Esophagus (tissue), 2 donors: ENCODE results near the gene MTA3. TPM values are rescaled to one million over a fixed set of nuclear protein-coding genes. Genes with fewer than 3 reads are reported as not detected.

ENCODE experiments used
- H3K27ac ChIP-seq, 2 donors: one replicate each; pipeline ENCODE4 v1.5.1; 2013; ENCODE audit warnings: low read depth in 2 of 2, mild to moderate bottlenecking in 2 of 2, inconsistent platforms in 1 of 2, low read length in 1 of 2, moderate library complexity in 1 of 2
- H3K27me3 ChIP-seq, 2 donors: one replicate each; pipeline ENCODE4 v1.6.1; 2013; ENCODE audit warnings: low read length in 2 of 2, control low read depth in 1 of 2, mild to moderate bottlenecking in 1 of 2; ENCODE audit not compliant: insufficient read depth in 2 of 2, control insufficient read depth in 1 of 2
- H3K36me3 ChIP-seq, 2 donors: one replicate each; pipeline ENCODE4 v1.6.1; 2013; ENCODE audit warnings: low read length in 1 of 2; ENCODE audit not compliant: control insufficient read depth in 2 of 2, insufficient read depth in 2 of 2
- H3K4me1 ChIP-seq, 2 donors: one replicate each; pipeline ENCODE4 v1.6.1; 2013; ENCODE audit warnings: low read length in 1 of 2; ENCODE audit not compliant: control insufficient read depth in 2 of 2, insufficient read depth in 2 of 2
- H3K4me3 ChIP-seq, 2 donors: one replicate each; pipeline ENCODE4 v1.5.1; 2013; ENCODE audit warnings: low read length in 2 of 2, mild to moderate bottlenecking in 2 of 2, low read depth in 1 of 2, moderate library complexity in 1 of 2
- H3K9me3 ChIP-seq, 2 donors: one replicate each; pipeline ENCODE4 v1.6.1; 2013; ENCODE audit warnings: mild to moderate bottlenecking in 2 of 2, low read depth in 1 of 2, low read length in 1 of 2, moderate library complexity in 1 of 2; ENCODE audit not compliant: control insufficient read depth in 2 of 2, insufficient read depth in 1 of 2
- WGBS, 2 donors: extraction: QIAGEN DNeasy Blood & Tissue Kit; methylation state at CpG; one replicate each; pipeline ENCODE4 v1.1.7; 2013; 5-methylcytosine and 5-hydroxymethylcytosine counted together
- polyA plus RNA-seq, 2 donors: library from polyadenylated mRNA; stranded (reverse); fragments of 200-250 nt; gene quantifications; one replicate each; pipeline ENCODE4 v1.2.3, GENCODE V29; 2013
- donor health status: healthy with polysubstance abuse.
- donor health status: Bipolar disorder and iron deficiency.

Gene MTA3
- polyA plus RNA-seq, 2 donors = 31.7 to 55.3 TPM

- no peak overlapping the region for H3K4me3 ChIP-seq
- H3K4me1 ChIP-seq = peaks cover 0 to 2% of the 10 kb centered on the region in 2 donors
- H3K27me3 ChIP-seq = no peaks in the 10 kb centered on the region
- H3K27ac ChIP-seq = no peak overlapping the region
- H3K36me3 ChIP-seq = peaks cover 0 to 19% of the 10 kb centered on the region in 2 donors
- 58 to 64% methylated on average over 2 of the region's 2 CpGs for WGBS, 2 donors
- H3K9me3 ChIP-seq = no peaks in the 10 kb centered on the region
Observed at GRCh38 chr2:42752314-42752713, 183.9 kb downstream of the MTA3 start.

- Histone ChIP-seq H3K4me1 (peaks cover 0 to 2% of the 10 kb centered on the region in 2 donors), H3K36me3 (peaks cover 0 to 19% of the 10 kb centered on the region in 2 donors), H3K27ac (no peak overlapping the region), H3K27me3 (no peaks in the 10 kb centered on the region), H3K9me3 (no peaks in the 10 kb centered on the region), H3K4me3 (no peak overlapping the region)
- 85 to 90% methylated on average over 24 of the region's 24 CpGs for WGBS, 2 donors
Observed at GRCh38 chr2:42752816-42753813, 184.7 kb downstream of the MTA3 start.

GRCh38 chr2:42754021-42754775 lies 185.8 kb downstream of the MTA3 start:
- no peak overlapping the region for H3K27ac ChIP-seq
- no peaks in the 10 kb centered on the region for H3K27me3 ChIP-seq
- H3K4me3 ChIP-seq = no peak overlapping the region
- peaks cover 0 to 2% of the 10 kb centered on the region in 2 donors for H3K4me1 ChIP-seq
- no peaks in the 10 kb centered on the region for H3K9me3 ChIP-seq
- peaks cover 0 to 19% of the 10 kb centered on the region in 2 donors for H3K36me3 ChIP-seq
- 59 to 71% methylated on average over 11 of the region's 11 CpGs for WGBS, 2 donors

GRCh38 chr2:42754776-42755140 lies 186.3 kb downstream of the MTA3 start:
- H3K4me1 ChIP-seq = peaks cover 0 to 2% of the 10 kb centered on the region in 2 donors
- no peaks in the 10 kb centered on the region for H3K9me3 ChIP-seq
- peaks cover 0 to 20% of the 10 kb centered on the region in 2 donors for H3K36me3 ChIP-seq
- H3K27ac ChIP-seq = no peak overlapping the region
- WGBS, 2 donors = 78 to 79% methylated on average over 8 of the region's 8 CpGs
- H3K27me3 ChIP-seq = no peaks in the 10 kb centered on the region
- H3K4me3 ChIP-seq = no peak overlapping the region

DNA sequence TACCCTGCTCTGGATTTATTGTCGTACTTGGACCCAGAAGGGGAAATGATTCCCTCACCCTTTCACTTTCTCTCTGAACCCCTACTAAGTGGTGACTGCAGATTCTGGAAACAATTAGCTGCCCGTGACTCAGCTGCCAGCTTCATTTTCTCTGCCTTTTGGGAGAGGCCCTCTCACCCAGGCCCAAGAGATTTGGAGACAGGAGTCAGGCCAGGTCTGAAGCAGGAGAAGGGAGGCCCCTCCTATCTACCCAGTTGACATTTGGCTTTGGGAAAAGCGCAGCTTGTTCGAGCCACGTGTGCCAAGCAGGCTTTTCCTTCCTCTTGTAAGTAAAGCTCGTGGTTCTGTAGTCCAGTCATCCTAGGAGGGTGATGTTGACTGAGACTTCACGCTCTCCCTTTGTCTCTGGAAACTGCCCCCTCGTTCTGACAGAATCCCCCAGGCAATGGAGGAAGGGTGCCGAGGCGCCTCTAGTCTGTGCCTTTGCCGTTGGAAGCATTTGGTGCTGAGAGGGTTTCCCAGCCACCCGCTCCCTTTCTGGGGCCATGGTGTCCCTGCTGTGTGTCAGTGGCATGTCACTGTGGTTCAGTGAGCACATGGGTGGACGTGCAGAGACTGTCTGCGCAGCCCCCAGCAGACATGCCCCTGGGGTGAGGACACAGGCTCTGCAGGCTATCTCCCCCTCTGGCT lies 186.9 kb downstream of the MTA3 start:
- Histone ChIP-seq H3K4me1 (peaks cover 0 to 2% of the 10 kb centered on the region in 2 donors), H3K36me3 (peaks cover 0 to 24% of the 10 kb centered on the region in 2 donors), H3K27me3 (no peaks in the 10 kb centered on the region), H3K27ac (no peak overlapping the region), H3K9me3 (no peaks in the 10 kb centered on the region), H3K4me3 (no peak overlapping the region)
- WGBS, 2 donors = 69 to 76% methylated on average over 14 of the region's 14 CpGs

DNA sequence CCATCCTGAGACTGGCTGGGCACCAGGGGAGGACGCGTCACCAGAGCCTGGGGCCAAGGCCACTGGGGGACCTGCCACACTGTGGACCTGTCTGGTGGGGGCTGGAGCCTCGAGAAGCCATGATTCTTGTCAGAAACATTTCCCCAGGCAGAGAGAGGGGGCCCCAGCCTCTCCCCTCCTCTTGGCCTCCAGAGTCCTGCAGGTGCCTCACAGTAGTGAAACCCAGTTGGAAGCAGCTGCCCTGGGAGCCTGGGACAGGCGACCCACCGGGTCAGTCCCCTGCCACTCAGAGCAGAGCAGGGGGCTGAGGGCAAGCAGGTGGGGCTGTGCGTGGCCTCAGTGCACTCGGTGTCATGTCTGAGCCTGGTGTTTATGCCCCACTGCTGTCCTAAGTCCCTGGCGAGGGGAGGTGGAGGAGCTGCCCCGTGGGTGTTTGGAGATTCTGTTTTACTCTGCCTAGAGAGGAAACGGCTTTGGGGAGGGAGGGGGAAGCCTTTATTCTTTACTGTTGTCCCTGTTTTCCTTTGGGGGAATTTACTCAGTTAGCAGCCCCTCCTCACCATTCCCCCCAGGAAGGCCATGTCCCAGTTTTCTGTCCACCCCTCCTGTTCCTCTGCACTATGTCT lies 187.8 kb downstream of the MTA3 start:
- H3K4me1 ChIP-seq = peaks cover 0 to 2% of the 10 kb centered on the region in 2 donors
- H3K36me3 ChIP-seq = peaks cover 0 to 24% of the 10 kb centered on the region in 2 donors
- H3K27ac ChIP-seq = no peak overlapping the region
- H3K4me3 ChIP-seq = no peak overlapping the region
- H3K27me3 ChIP-seq = no peaks in the 10 kb centered on the region
- 81% methylated on average over 10 of the region's 10 CpGs for WGBS, 2 donors
- H3K9me3 ChIP-seq = no peaks in the 10 kb centered on the region

DNA sequence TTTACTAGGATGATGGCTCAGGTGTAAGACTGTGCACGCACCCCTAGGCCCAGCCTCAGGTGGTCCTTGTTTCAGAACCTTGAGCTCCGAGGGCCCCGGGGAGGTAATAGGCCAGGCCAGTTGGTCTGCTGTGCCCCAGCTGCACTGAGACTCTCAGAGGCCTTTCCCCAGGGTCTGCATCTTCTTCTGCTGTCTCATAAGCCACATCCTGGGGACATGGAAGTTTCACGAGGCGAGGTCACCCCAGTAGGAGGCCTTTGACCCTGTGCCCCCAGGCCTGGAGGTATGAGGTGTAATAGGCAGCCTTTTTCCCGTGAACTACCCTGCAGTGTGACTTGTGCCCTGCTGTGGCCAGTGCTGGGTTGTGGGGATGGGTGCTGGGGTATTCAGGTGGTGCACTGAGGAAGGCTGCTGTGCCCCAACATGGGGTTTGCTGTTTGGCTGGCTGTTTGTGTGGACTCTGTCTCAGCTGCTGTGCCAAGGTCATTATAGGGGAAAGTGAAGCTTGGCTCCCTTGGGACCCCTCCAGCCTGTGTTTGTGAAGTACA lies 188.6 kb downstream of the MTA3 start:
- Histone ChIP-seq H3K4me3 (no peak overlapping the region), H3K27me3 (no peaks in the 10 kb centered on the region), H3K36me3 (peaks cover 0 to 23% of the 10 kb centered on the region in 2 donors), H3K27ac (no peak overlapping the region), H3K4me1 (peaks cover 0 to 2% of the 10 kb centered on the region in 2 donors), H3K9me3 (no peaks in the 10 kb centered on the region)
- 88 to 91% methylated on average over 6 of the region's 6 CpGs for WGBS, 2 donors

DNA sequence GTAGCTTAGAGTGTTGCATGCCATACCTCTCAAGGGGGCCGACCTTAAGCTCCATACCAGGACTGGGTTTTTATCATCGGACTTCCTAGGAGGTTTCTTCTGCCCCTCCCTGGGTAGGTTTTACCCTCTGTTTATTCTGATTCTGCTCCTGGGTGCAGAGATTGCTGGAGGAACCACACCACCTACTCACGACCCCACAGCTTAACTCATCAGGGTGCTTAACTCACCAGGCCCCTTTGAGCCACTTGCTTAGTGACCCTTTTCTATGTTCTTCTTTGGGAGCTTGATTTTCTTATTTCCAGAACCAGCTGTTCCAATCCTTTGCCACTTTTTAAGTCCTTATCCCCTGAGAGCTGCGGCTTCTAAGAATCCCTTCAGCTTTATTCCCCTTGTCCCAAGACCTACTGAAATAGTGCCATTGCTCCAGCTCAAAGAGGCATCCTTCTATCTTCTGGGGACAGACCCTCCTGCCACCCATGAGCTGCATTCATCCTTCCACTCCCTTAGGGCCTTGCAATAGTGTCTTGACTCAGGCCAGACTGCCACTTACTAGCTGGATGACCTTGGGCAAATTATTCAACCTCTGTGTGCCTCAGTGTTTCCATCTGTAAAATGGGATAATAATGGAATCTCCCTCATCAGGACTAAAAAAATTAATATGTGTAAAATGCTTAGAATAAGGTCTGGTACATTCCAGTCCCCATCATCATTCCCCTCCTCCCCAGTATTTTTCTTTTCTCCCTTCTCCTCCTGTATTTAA lies 189.7 kb downstream of the MTA3 start:
- 85 to 92% methylated on average over 4 of the region's 4 CpGs for WGBS, 2 donors
- no peak overlapping the region for H3K4me3 ChIP-seq

More for the DNA sequence above, 189.7 kb downstream of the MTA3 start:
- H3K27me3 ChIP-seq = no peaks in the 10 kb centered on the region
- no peaks in the 10 kb centered on the region for H3K9me3 ChIP-seq
- peaks cover 0 to 2% of the 10 kb centered on the region in 2 donors for H3K4me1 ChIP-seq
- peaks cover 0 to 23% of the 10 kb centered on the region in 2 donors for H3K36me3 ChIP-seq
- H3K27ac ChIP-seq = no peak overlapping the region
